Measurements from ENCODE around the gene CGB8.
"Not testable (repeated sequence)": the region's sequence is repeated elsewhere in the genome, so short reads cannot be mapped to it uniquely, and the experiment has no call there.

CGB8 gene

GRCh38 chr19:49043548-49043947 is 5.4 kb downstream of the CGB8 start, which contains the start of gene CGB5:
Gene CGB5, plus strand, starts transcription at chr19:49043848. Its CDS starts 362 bp downstream, at chr19:49044210.
- not testable (repeated sequence) for H3K27ac ChIP-seq (ENCODE audit: poor library complexity, severe bottlenecking); H3K9me3 ChIP-seq (ENCODE audit: severe bottlenecking); DNase-seq (ENCODE audit: low spot score); H3K27me3 ChIP-seq (ENCODE audit: insufficient read depth, poor library complexity, severe bottlenecking); H3K4me1 ChIP-seq (ENCODE audit: insufficient read depth, poor library complexity, severe bottlenecking); H3K36me3 ChIP-seq (ENCODE audit: low read depth); ATAC-seq (ENCODE audit: low read depth); H3K4me3 ChIP-seq (ENCODE audit: severe bottlenecking)

GRCh38 chr19:49042666-49043065 is 6.2 kb downstream of the CGB8 start:
- H3K9me3 ChIP-seq (ENCODE audit: severe bottlenecking); H3K4me1 ChIP-seq (ENCODE audit: insufficient read depth, poor library complexity, severe bottlenecking); H3K36me3 ChIP-seq (ENCODE audit: low read depth); H3K27me3 ChIP-seq (ENCODE audit: insufficient read depth, poor library complexity, severe bottlenecking); H3K27ac ChIP-seq (ENCODE audit: poor library complexity, severe bottlenecking); ATAC-seq (ENCODE audit: low read depth); DNase-seq (ENCODE audit: low spot score); H3K4me3 ChIP-seq (ENCODE audit: severe bottlenecking): not testable (repeated sequence)

DNA sequence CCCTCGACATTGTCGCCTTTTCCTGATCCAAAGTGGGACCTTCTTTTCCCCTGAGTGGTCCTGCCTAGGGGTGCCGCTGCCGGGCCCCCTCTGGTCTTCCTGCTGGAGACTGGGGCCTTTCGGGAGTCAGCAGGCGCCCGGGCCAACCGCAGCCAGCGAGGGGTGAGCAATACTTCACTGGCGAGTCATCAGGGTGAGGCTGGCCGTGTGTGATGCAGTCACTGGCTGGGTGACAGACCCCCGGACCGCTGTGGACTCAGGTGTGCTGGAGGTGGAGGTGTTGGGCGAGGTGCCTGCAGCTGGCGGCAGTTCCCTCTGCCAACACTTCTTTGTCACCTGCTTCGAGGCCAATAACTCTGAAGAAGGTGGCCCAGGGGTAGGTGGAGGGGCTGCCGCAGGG is 6.7 kb downstream of the CGB8 start:
- H3K9me3 ChIP-seq (ENCODE audit: severe bottlenecking), result no peaks in the 10 kb centered on the region
- H3K27me3 ChIP-seq (ENCODE audit: insufficient read depth, poor library complexity, severe bottlenecking), result no peaks in the 10 kb centered on the region
- TF ChIP-seq, protein P1, sequence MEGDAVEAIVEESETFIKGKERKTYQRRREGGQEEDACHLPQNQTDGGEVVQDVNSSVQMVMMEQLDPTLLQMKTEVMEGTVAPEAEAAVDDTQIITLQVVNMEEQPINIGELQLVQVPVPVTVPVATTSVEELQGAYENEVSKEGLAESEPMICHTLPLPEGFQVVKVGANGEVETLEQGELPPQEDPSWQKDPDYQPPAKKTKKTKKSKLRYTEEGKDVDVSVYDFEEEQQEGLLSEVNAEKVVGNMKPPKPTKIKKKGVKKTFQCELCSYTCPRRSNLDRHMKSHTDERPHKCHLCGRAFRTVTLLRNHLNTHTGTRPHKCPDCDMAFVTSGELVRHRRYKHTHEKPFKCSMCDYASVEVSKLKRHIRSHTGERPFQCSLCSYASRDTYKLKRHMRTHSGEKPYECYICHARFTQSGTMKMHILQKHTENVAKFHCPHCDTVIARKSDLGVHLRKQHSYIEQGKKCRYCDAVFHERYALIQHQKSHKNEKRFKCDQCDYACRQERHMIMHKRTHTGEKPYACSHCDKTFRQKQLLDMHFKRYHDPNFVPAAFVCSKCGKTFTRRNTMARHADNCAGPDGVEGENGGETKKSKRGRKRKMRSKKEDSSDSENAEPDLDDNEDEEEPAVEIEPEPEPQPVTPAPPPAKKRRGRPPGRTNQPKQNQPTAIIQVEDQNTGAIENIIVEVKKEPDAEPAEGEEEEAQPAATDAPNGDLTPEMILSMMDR (IDR thresholded peaks at IDR 0.05; ENCODE audit: poor library complexity, severe bottlenecking), result no peak
- H3K4me3 ChIP-seq (ENCODE audit: severe bottlenecking), result no peak overlapping the region
- H3K36me3 ChIP-seq (ENCODE audit: low read depth), result no peaks in the 10 kb centered on the region
- ATAC-seq (ENCODE audit: low read depth) (peak; percentile 68), DNase-seq (ENCODE audit: low spot score) (no peak)
- H3K27ac ChIP-seq (ENCODE audit: poor library complexity, severe bottlenecking), result peak overlapping the region; percentile 11
- no peaks in the 10 kb centered on the region for H3K4me1 ChIP-seq (ENCODE audit: insufficient read depth, poor library complexity, severe bottlenecking)

- not testable (repeated sequence) for H3K9me3 ChIP-seq (ENCODE audit: severe bottlenecking); ATAC-seq (ENCODE audit: low read depth); H3K27me3 ChIP-seq (ENCODE audit: insufficient read depth, poor library complexity, severe bottlenecking); DNase-seq (ENCODE audit: low spot score); H3K27ac ChIP-seq (ENCODE audit: poor library complexity, severe bottlenecking); H3K4me1 ChIP-seq (ENCODE audit: insufficient read depth, poor library complexity, severe bottlenecking); H3K36me3 ChIP-seq (ENCODE audit: low read depth); H3K4me3 ChIP-seq (ENCODE audit: severe bottlenecking)
Measured at GRCh38 chr19:49039736-49040135, 9.2 kb downstream of the CGB8 start.

GRCh38 chr19:49038557-49039276 is 10.2 kb downstream of the CGB8 start:
- H3K27ac ChIP-seq (ENCODE audit: poor library complexity, severe bottlenecking), result peak overlapping the region; percentile 26
- not testable (repeated sequence) for H3K4me3 ChIP-seq (ENCODE audit: severe bottlenecking); H3K4me1 ChIP-seq (ENCODE audit: insufficient read depth, poor library complexity, severe bottlenecking)

DNA sequence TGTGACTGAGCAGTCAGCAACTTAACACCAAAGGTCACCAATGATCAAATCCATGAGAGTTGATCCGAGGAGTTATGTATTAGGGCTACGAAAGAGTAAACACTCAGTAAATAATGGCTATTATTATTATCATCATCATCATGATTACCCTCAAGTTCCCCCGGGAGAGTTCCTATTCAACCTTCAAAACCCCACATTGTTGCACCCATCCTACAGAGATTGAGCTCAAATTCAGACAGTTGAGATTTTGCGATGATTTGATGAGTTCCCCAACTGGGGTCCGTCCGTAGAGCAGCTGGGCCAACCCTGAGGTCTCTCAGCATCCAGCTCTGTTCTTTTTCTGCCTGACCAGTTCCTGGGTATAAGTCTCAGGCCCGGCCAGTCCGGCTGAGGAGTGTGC is 10.8 kb downstream of the CGB8 start:
- H3K27me3 ChIP-seq (ENCODE audit: insufficient read depth, poor library complexity, severe bottlenecking), result not testable (repeated sequence)

More at GRCh38 chr19:49038557-49039276, 10.2 kb downstream of the CGB8 start:
- not testable (repeated sequence) for H3K36me3 ChIP-seq (ENCODE audit: low read depth); DNase-seq (ENCODE audit: low spot score); H3K27me3 ChIP-seq (ENCODE audit: insufficient read depth, poor library complexity, severe bottlenecking); H3K9me3 ChIP-seq (ENCODE audit: severe bottlenecking)
- ATAC-seq (ENCODE audit: low read depth), result peak; percentile 82

GRCh38 chr19:49036815-49037214 is 12.1 kb downstream of the CGB8 start, which contains the start of gene CGB1:
Gene CGB1, minus strand, starts transcription at chr19:49036895. Its CDS starts 184 bp downstream, at chr19:49036711.
- DNase-seq (ENCODE audit: low spot score); H3K27me3 ChIP-seq (ENCODE audit: insufficient read depth, poor library complexity, severe bottlenecking); H3K27ac ChIP-seq (ENCODE audit: poor library complexity, severe bottlenecking); ATAC-seq (ENCODE audit: low read depth); H3K9me3 ChIP-seq (ENCODE audit: severe bottlenecking); H3K4me1 ChIP-seq (ENCODE audit: insufficient read depth, poor library complexity, severe bottlenecking); H3K36me3 ChIP-seq (ENCODE audit: low read depth); H3K4me3 ChIP-seq (ENCODE audit: severe bottlenecking): not testable (repeated sequence)
- TF ChIP-seq, protein P1 (IDR thresholded peaks at IDR 0.05; ENCODE audit: poor library complexity, severe bottlenecking), result peak; percentile 35

More for the DNA sequence above, 10.8 kb downstream of the CGB8 start:
- H3K36me3 ChIP-seq (ENCODE audit: low read depth); H3K4me3 ChIP-seq (ENCODE audit: severe bottlenecking); H3K4me1 ChIP-seq (ENCODE audit: insufficient read depth, poor library complexity, severe bottlenecking); H3K9me3 ChIP-seq (ENCODE audit: severe bottlenecking); ATAC-seq (ENCODE audit: low read depth); DNase-seq (ENCODE audit: low spot score): not testable (repeated sequence)
- peak overlapping the region; percentile 26 for H3K27ac ChIP-seq (ENCODE audit: poor library complexity, severe bottlenecking)

Data from RWPE2 (cell line).